Measurements from ENCODE around the gene ELAVL3. TPM values are rescaled to one million over a fixed set of nuclear protein-coding genes. Genes with fewer than 3 reads are reported as not detected.
A peak's percentile ranks its signal among the peaks of the same experiment; 100 is the strongest.

The ELAVL3 gene
- polyA plus RNA-seq, 1 donor from 2014 or later: 38.7 TPM

DNA sequence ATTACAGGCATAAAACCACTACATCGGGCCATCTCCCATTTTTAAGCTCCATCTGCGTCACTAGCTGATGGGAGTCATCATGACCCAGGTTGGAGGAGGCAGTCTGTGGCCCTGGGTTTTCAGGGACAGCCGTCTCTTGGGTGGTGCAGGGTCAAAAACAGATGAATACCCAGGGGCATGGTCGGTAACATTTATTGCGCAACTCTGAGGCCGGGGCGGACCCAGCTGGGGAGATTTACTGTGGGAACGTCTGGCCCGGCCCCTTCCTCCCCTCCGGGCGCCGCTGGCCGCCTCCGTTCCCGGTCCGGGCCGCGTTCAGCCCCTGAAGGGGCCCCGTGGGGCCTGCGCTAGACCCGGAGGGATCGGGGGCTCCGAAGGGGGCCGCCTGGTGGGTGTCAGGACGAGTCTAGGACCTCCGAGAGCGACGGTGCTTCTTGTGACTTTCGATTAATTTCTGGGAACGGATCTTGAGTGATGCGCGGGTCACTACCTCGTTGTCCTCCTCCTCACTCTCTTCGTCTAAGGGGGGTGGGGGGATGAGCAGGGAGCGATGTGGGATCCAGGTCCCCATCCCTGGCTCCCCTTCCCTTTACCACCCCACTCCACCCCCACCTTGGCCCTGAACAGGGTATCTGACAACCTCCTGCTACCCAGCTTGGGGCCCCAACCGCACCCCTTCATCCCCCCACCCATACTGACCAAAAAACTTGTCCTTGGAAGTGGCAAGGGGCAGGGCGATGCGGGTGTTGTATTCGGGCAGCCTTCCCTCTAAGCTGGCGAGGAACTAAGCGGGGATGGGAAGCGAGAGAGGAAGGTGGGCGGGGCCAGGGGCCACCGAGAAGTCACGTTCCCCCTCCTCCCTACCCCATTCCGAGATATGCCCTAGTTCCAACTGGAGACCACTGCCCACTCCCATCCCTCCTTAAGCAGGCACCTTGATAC, 60.1 kb downstream of the ELAVL3 start:
- H2AFZ ChIP-seq (ENCODE audit: low read depth, low read length): no peak overlapping the region
- H4K20me1 ChIP-seq (ENCODE audit: insufficient read depth): no peaks in the 10 kb centered on the region
- H3K9me3 ChIP-seq (ENCODE audit: low read length): peaks cover 11% of the 10 kb centered on the region
- no peaks in the 10 kb centered on the region for H3K36me3 ChIP-seq (ENCODE audit: insufficient read depth, low read length)
- peaks cover 78% of the 10 kb centered on the region for H3K27me3 ChIP-seq (ENCODE audit: insufficient read depth, low read depth, low read length)
- TF ChIP-seq TAF1 (IDR thresholded peaks at IDR 0.05; ENCODE audit: low read depth) (no peak), SMC3 (conservative IDR thresholded peaks at IDR 0.05; ENCODE audit: poor library complexity) (no peak), POLR2AphosphoS5 (IDR thresholded peaks at IDR 0.05) (no peak), EP300 (conservative IDR thresholded peaks at IDR 0.05; ENCODE audit: poor library complexity, severe bottlenecking) (no peak), EZH2 (IDR thresholded peaks at IDR 0.05; ENCODE audit: borderline replicate concordance, insufficient read depth, low read length, poor library complexity, severe bottlenecking) (no peak), MXI1 (conservative IDR thresholded peaks at IDR 0.05; ENCODE audit: poor library complexity, severe bottlenecking) (no peak), RAD21 (conservative IDR thresholded peaks at IDR 0.05) (no peak)
- TF ChIP-seq, protein P1, sequence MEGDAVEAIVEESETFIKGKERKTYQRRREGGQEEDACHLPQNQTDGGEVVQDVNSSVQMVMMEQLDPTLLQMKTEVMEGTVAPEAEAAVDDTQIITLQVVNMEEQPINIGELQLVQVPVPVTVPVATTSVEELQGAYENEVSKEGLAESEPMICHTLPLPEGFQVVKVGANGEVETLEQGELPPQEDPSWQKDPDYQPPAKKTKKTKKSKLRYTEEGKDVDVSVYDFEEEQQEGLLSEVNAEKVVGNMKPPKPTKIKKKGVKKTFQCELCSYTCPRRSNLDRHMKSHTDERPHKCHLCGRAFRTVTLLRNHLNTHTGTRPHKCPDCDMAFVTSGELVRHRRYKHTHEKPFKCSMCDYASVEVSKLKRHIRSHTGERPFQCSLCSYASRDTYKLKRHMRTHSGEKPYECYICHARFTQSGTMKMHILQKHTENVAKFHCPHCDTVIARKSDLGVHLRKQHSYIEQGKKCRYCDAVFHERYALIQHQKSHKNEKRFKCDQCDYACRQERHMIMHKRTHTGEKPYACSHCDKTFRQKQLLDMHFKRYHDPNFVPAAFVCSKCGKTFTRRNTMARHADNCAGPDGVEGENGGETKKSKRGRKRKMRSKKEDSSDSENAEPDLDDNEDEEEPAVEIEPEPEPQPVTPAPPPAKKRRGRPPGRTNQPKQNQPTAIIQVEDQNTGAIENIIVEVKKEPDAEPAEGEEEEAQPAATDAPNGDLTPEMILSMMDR (IDR thresholded peaks at IDR 0.05; ENCODE audit: poor library complexity, severe bottlenecking): no peak
- TF ChIP-seq, protein P2, sequence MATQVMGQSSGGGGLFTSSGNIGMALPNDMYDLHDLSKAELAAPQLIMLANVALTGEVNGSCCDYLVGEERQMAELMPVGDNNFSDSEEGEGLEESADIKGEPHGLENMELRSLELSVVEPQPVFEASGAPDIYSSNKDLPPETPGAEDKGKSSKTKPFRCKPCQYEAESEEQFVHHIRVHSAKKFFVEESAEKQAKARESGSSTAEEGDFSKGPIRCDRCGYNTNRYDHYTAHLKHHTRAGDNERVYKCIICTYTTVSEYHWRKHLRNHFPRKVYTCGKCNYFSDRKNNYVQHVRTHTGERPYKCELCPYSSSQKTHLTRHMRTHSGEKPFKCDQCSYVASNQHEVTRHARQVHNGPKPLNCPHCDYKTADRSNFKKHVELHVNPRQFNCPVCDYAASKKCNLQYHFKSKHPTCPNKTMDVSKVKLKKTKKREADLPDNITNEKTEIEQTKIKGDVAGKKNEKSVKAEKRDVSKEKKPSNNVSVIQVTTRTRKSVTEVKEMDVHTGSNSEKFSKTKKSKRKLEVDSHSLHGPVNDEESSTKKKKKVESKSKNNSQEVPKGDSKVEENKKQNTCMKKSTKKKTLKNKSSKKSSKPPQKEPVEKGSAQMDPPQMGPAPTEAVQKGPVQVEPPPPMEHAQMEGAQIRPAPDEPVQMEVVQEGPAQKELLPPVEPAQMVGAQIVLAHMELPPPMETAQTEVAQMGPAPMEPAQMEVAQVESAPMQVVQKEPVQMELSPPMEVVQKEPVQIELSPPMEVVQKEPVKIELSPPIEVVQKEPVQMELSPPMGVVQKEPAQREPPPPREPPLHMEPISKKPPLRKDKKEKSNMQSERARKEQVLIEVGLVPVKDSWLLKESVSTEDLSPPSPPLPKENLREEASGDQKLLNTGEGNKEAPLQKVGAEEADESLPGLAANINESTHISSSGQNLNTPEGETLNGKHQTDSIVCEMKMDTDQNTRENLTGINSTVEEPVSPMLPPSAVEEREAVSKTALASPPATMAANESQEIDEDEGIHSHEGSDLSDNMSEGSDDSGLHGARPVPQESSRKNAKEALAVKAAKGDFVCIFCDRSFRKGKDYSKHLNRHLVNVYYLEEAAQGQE (IDR thresholded peaks at IDR 0.05; ENCODE audit: borderline replicate concordance): no peak
- no peaks in the 10 kb centered on the region for H3K79me2 ChIP-seq (replicated peaks; ENCODE audit: insufficient read depth, low read length)
- no peak overlapping the region for H3K9ac ChIP-seq (ENCODE audit: low read length)
- H3K4me2 ChIP-seq (ENCODE audit: low read length): no peak overlapping the region
- no peaks in the 10 kb centered on the region for H3F3A ChIP-seq (ENCODE audit: insufficient read depth, low read length, poor library complexity, severe bottlenecking)
- H3K9me2 ChIP-seq (ENCODE audit: insufficient read depth, low read length): no peaks in the 10 kb centered on the region
- no peak overlapping the region for H3K4me3 ChIP-seq (ENCODE audit: low read length)
- H3K27ac ChIP-seq (ENCODE audit: low read length): no peak overlapping the region

DNA sequence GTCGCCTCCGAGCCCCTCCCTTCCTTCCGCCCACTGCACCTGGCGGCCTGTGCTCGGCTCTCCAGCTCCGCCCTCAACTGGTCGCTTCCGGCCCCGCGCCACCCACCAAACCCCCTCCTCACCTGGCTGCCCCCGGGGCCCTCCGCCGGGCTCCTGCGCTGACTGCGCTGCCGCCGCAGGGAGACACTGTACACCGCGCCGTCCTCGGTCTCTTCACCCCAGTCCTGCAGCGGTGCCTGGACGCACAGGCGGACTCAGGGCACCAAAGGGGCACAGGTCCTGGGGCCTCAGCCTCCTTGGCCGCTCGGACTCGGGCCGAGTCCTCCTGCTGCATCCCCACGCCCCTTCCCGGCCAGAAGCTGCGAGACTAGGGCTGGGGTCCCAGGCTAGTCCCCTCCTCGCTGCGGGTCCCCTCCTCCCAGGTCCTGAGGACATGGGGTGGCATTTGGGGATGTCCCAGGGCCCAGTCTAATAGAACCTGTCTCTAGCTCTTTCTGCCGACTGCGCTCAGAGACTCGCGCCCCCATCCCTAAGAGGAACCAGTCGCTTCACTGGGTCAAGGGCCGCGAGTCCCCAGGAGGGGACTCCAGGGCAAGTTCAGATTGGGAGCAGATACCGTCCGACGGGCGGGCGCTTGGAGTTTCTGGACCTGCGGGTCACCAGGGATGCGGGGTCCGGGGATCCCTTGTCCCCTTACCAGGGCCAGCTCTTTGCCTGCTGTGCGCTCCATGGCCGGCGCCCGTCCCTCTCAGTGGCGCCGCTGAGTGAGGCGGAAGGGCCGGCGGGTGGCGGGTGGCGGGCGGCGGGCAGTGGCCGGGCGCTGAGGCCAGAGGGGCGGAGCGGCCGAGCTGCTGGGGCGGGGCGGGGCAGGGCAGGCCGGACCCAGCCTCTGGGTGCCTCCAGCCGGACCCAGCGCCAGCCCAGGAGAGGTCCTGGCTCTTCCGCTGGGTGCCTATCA, 62.0 kb downstream of the ELAVL3 start, which contains the start of gene RGL3:
Gene RGL3, minus strand, starts transcription at position 766 of the 958 bp plus-strand sequence. Its CDS starts 36 bp downstream, at position 730.
- no peaks in the 10 kb centered on the region for H3K36me3 ChIP-seq (ENCODE audit: insufficient read depth, low read length)
- no peak within 1 kb of the TSS for H2AFZ ChIP-seq (ENCODE audit: low read depth, low read length)
- H3K4me3 ChIP-seq (ENCODE audit: low read length): peak within 1 kb of the TSS; percentile 56
- H3K9ac ChIP-seq (ENCODE audit: low read length): peak within 1 kb of the TSS; percentile 10
- TF ChIP-seq SMC3 (conservative IDR thresholded peaks at IDR 0.05; ENCODE audit: poor library complexity): no peak
- peak; percentile 42 for TF ChIP-seq EZH2 (IDR thresholded peaks at IDR 0.05; ENCODE audit: borderline replicate concordance, insufficient read depth, low read length, poor library complexity, severe bottlenecking)
- peaks cover 76% of the 10 kb centered on the region for H3K27me3 ChIP-seq (ENCODE audit: insufficient read depth, low read depth, low read length)
- H4K20me1 ChIP-seq (ENCODE audit: insufficient read depth): no peaks in the 10 kb centered on the region
- H3K27ac ChIP-seq (ENCODE audit: low read length): no peak within 1 kb of the TSS
- no peaks in the 10 kb centered on the region for H3K79me2 ChIP-seq (replicated peaks; ENCODE audit: insufficient read depth, low read length)
- H3F3A ChIP-seq (ENCODE audit: insufficient read depth, low read length, poor library complexity, severe bottlenecking): no peaks in the 10 kb centered on the region
- peaks cover 11% of the 10 kb centered on the region for H3K9me3 ChIP-seq (ENCODE audit: low read length)
- H3K4me2 ChIP-seq (ENCODE audit: low read length): no peak within 1 kb of the TSS
- no peaks in the 10 kb centered on the region for H3K9me2 ChIP-seq (ENCODE audit: insufficient read depth, low read length)
